ENCODE data around the gene THSD1. TPM values are rescaled to one million over a fixed set of nuclear protein-coding genes. Genes with fewer than 3 reads are reported as not detected.
"Not testable (repeated sequence)": the region's sequence is repeated elsewhere in the genome, so short reads cannot be mapped to it uniquely, and the experiment has no call there.

The THSD1 gene
- total RNA-seq, 2 experiments from 2014 or later: 0.12 to 0.22 TPM

- ChIA-PET POLR2A (no interaction called here), CTCF (interaction anchor here (0.7 to 1.1 kb wide), 3 partner anchors 8 to 503 kb away, joined by 3 to 4 read pairs (median 3); partner anchors contain the start of gene SUGT1)
- intact Hi-C loops (cut with micrococcal nuclease): loop anchor here (1.0 kb wide), 1 partner anchor 37 kb away; no protein-coding TSS in a partner anchor
- H3K9me3 Mint-ChIP-seq: no peaks in the 10 kb centered on the region
- DNase-seq: no peak
- H3K4me3 Mint-ChIP-seq: no peak overlapping the region
- peaks cover 2% of the 10 kb centered on the region for H3K36me3 Mint-ChIP-seq
- peaks cover 24% of the 10 kb centered on the region for H3K4me1 Mint-ChIP-seq (ENCODE audit: low read depth)
- H3K27ac Mint-ChIP-seq: no peak overlapping the region
- H3K27me3 Mint-ChIP-seq: no peaks in the 10 kb centered on the region
Observed at GRCh38 chr13:52447815-52448552, 42.0 kb upstream of the THSD1 start.

GRCh38 chr13:52447354-52447753 is 41.4 kb upstream of the THSD1 start:
- Mint-ChIP-seq H3K4me3 (no peak overlapping the region), H3K36me3 (peaks cover 2% of the 10 kb centered on the region), H3K27ac (peak overlapping the region; percentile 18), H3K27me3 (no peaks in the 10 kb centered on the region), H3K9me3 (no peaks in the 10 kb centered on the region), H3K4me1 (ENCODE audit: low read depth) (peaks cover 24% of the 10 kb centered on the region)
- POLR2A ChIA-PET: no interaction called here
- CTCF ChIA-PET: interaction anchor here (0.6 to 1.1 kb wide), 2 partner anchors 9 to 17 kb away, joined by 3 to 4 read pairs; no protein-coding TSS in a partner anchor
- DNase-seq: peak; percentile 43
- intact Hi-C loops (cut with micrococcal nuclease): no loop called here

- Mint-ChIP-seq H3K27ac (no peak overlapping the region), H3K36me3 (peaks cover 2% of the 10 kb centered on the region), H3K4me1 (ENCODE audit: low read depth) (peaks cover 24% of the 10 kb centered on the region), H3K9me3 (no peaks in the 10 kb centered on the region), H3K27me3 (no peaks in the 10 kb centered on the region), H3K4me3 (no peak overlapping the region)
- ChIA-PET POLR2A (no interaction called here), CTCF (no interaction called here)
- no peak for DNase-seq
- intact Hi-C loops (cut with micrococcal nuclease): no loop called here
Observed at GRCh38 chr13:52446265-52446664, 40.3 kb upstream of the THSD1 start.

- Mint-ChIP-seq H3K4me1 (ENCODE audit: low read depth) (peaks cover 2% of the 10 kb centered on the region), H3K4me3 (no peak overlapping the region), H3K9me3 (no peaks in the 10 kb centered on the region), H3K27ac (no peak overlapping the region), H3K36me3 (peaks cover 42% of the 10 kb centered on the region), H3K27me3 (no peaks in the 10 kb centered on the region)
- intact Hi-C loops (cut with micrococcal nuclease): no loop called here
- CTCF ChIA-PET: interaction anchor here (1.0 to 1.3 kb wide), 2 partner anchors 18 to 29 kb away, joined by 3 read pairs; partner anchors contain the start of gene VPS36
- DNase-seq: no peak
- POLR2A ChIA-PET: no interaction called here
Observed at GRCh38 chr13:52432456-52432855, 26.5 kb upstream of the THSD1 start.

DNA sequence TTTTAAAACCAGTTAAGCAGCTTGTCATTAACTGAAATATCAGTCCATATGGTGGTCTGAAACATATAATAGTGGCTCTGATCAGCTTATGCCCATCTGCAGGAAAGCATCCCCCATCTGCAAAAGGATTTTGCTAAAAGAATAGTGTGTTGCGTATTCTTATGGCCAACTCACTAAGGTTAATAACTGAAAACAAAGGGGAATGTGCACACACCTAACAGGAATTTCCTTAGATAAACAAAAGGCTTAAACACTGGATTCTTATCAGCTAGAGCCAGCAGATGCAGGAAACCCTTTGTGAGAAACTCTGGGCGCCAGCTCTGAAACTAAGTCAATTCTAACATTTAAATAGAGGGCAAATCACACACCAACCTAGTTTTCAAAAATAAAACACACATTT is 22.3 kb upstream of the THSD1 start:
- ChIA-PET POLR2A (no interaction called here), CTCF (interaction anchor here (1.0 kb wide), 1 partner anchor 14 kb away, joined by 5 read pairs; no protein-coding TSS in a partner anchor)
- Mint-ChIP-seq H3K9me3 (no peaks in the 10 kb centered on the region), H3K4me1 (ENCODE audit: low read depth) (no peaks in the 10 kb centered on the region), H3K4me3 (no peak overlapping the region), H3K36me3 (peaks cover 42% of the 10 kb centered on the region), H3K27me3 (no peaks in the 10 kb centered on the region), H3K27ac (no peak overlapping the region)
- intact Hi-C loops (cut with micrococcal nuclease): no loop called here
- DNase-seq: no peak

DNA sequence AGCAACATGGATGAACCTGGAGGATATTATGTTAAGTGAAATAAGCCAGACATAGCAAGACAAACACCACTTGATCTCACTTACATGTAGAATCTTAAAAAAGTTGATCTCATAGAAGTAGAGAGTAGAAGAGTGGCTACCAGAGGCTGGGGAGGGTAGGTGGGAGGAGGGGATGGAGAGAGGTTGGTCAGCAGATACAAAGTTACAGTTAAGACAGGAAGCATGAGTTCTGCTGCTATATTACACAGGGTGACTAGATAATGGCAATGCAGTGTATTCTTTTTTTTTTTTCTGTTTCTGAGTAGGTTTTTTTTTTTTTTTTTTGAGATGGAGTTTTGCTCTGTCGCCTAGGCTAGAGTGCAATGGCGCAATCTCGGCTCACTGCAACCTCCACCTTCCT is 15.2 kb upstream of the THSD1 start:
- no peaks in the 10 kb centered on the region for H3K27me3 Mint-ChIP-seq
- intact Hi-C loops (cut with micrococcal nuclease): no loop called here
- H3K9me3 Mint-ChIP-seq: no peaks in the 10 kb centered on the region
- ChIA-PET POLR2A (no interaction called here), CTCF (no interaction called here)
- H3K36me3 Mint-ChIP-seq: peaks cover 35% of the 10 kb centered on the region
- DNase-seq: no peak
- H3K27ac Mint-ChIP-seq: no peak overlapping the region
- no peaks in the 10 kb centered on the region for H3K4me1 Mint-ChIP-seq (ENCODE audit: low read depth)
- H3K4me3 Mint-ChIP-seq: no peak overlapping the region

- H3K4me3 Mint-ChIP-seq: no peak overlapping the region
- no peaks in the 10 kb centered on the region for H3K9me3 Mint-ChIP-seq
- no peaks in the 10 kb centered on the region for H3K4me1 Mint-ChIP-seq (ENCODE audit: low read depth)
- peaks cover 39% of the 10 kb centered on the region for H3K36me3 Mint-ChIP-seq
- ChIA-PET CTCF (interaction anchor here (1.7 kb wide), 1 partner anchor 31 kb away, joined by 8 read pairs; the partner anchor contains the start of gene VPS36), POLR2A (no interaction called here)
- intact Hi-C loops (cut with micrococcal nuclease): no loop called here
- H3K27me3 Mint-ChIP-seq: no peaks in the 10 kb centered on the region
- no peak for DNase-seq
- no peak overlapping the region for H3K27ac Mint-ChIP-seq
Observed at GRCh38 chr13:52419080-52419479, 13.1 kb upstream of the THSD1 start.

- ChIA-PET POLR2A (no interaction called here), CTCF (interaction anchor here (1.1 kb wide), 1 partner anchor 16 kb away, joined by 4 read pairs; no protein-coding TSS in a partner anchor)
- Mint-ChIP-seq H3K27ac (no peak overlapping the region), H3K4me1 (ENCODE audit: low read depth) (peaks cover 2% of the 10 kb centered on the region), H3K27me3 (no peaks in the 10 kb centered on the region), H3K4me3 (no peak overlapping the region), H3K36me3 (peaks cover 35% of the 10 kb centered on the region), H3K9me3 (no peaks in the 10 kb centered on the region)
- intact Hi-C loops (cut with micrococcal nuclease): no loop called here
- no peak for DNase-seq
Observed at GRCh38 chr13:52414963-52415362, 9.0 kb upstream of the THSD1 start.

GRCh38 chr13:52414051-52414450 is 8.1 kb upstream of the THSD1 start:
- peaks cover 2% of the 10 kb centered on the region for H3K4me1 Mint-ChIP-seq (ENCODE audit: low read depth)
- H3K36me3 Mint-ChIP-seq: peaks cover 31% of the 10 kb centered on the region
- no peaks in the 10 kb centered on the region for H3K27me3 Mint-ChIP-seq
- POLR2A ChIA-PET: no interaction called here
- DNase-seq: no peak
- CTCF ChIA-PET: no interaction called here
- no peak overlapping the region for H3K27ac Mint-ChIP-seq
- intact Hi-C loops (cut with micrococcal nuclease): no loop called here
- no peak overlapping the region for H3K4me3 Mint-ChIP-seq
- no peaks in the 10 kb centered on the region for H3K9me3 Mint-ChIP-seq

DNA sequence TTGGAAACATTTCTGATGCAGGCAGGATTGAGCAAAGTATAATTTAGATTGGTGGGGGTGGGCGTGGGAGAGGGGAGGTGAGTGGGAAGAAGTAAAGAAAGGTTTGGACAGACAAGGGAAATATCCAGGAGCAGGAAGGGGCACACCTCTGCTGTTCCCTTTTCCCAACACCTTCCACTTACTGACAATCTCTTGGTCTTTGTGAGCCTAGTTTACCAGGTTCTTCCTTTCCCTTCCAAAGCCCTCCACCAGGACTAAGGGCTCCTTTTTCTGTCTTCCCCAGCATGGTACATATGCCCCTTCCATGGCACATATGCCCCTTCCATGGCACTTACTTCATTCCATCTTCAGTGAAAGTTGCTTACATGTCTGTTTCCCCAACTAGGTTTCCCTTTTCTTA is 6.2 kb upstream of the THSD1 start:
- Mint-ChIP-seq H3K36me3 (peaks cover 30% of the 10 kb centered on the region), H3K9me3 (no peaks in the 10 kb centered on the region), H3K4me1 (ENCODE audit: low read depth) (peaks cover 2% of the 10 kb centered on the region), H3K27me3 (no peaks in the 10 kb centered on the region), H3K27ac (peak overlapping the region; percentile 20), H3K4me3 (no peak overlapping the region)
- ChIA-PET POLR2A (no interaction called here), CTCF (no interaction called here)
- intact Hi-C loops (cut with micrococcal nuclease): no loop called here
- no peak for DNase-seq

DNA sequence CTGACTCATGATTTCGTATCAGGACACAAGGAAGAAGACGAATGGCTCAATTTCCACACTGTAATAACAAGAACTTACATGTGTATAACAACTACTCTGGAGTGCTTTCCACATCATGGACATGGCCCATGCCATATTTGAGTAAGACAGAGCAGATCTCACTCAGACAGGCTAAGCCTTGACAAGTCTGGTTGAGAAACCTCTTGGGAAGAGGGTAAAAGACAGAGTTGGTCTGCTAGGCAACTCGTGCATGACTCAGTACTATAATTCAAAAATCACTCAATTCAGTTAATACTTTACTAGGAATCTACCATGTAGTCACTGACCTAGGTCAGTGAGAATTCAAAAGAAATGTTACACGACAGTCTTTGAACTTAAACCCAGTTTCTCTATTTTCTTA is 5.7 kb upstream of the THSD1 start:
- intact Hi-C loops (cut with micrococcal nuclease): loop anchor here (1.0 kb wide), 1 partner anchor 37 kb away; no protein-coding TSS in a partner anchor

DNA sequence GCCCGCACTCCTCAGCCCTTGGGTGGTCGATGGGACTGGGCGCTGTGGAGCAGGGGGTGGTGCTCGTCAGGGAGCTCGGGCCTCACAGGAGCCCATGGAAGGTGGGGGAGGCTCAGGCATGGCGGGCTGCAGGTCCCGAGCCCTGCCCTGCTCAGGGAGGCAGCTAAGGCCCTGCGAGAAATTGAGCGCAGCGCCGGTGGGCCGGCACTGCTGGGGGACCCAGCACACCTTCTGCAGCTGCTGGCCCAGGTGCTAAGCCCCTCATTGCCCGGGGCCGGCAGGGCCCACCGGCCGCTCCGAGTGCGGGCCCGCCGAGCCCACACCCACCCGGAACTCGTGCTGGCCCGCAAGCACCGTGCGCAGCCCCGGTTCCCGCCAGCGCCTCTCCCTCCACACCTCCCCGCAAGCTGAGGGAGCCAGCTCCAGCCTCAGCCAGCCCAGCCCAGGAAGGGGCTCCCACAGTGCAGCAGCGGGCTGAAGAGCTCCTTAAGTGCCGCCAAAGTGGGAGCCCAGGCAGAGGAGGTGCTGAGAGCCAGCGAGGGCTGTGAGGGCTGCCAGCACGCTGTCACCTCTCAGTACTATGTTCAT is 2.2 kb upstream of the THSD1 start:
- H3K4me1 Mint-ChIP-seq (ENCODE audit: low read depth): peaks cover 16% of the 10 kb centered on the region
- H3K9me3 Mint-ChIP-seq; CTCF ChIA-PET; H3K27ac Mint-ChIP-seq; intact Hi-C loops (cut with micrococcal nuclease); DNase-seq; H3K4me3 Mint-ChIP-seq; POLR2A ChIA-PET: not testable (repeated sequence)
- peaks cover 11% of the 10 kb centered on the region for H3K27me3 Mint-ChIP-seq
- peaks cover 14% of the 10 kb centered on the region for H3K36me3 Mint-ChIP-seq

More for the DNA sequence above, 5.7 kb upstream of the THSD1 start:
- Mint-ChIP-seq H3K27me3 (no peaks in the 10 kb centered on the region), H3K27ac (peak overlapping the region; percentile 20), H3K9me3 (no peaks in the 10 kb centered on the region), H3K4me1 (ENCODE audit: low read depth) (peaks cover 2% of the 10 kb centered on the region), H3K4me3 (no peak overlapping the region), H3K36me3 (peaks cover 29% of the 10 kb centered on the region)
- peak; percentile 35 for DNase-seq
- CTCF ChIA-PET: no interaction called here
- POLR2A ChIA-PET: no interaction called here

DNA sequence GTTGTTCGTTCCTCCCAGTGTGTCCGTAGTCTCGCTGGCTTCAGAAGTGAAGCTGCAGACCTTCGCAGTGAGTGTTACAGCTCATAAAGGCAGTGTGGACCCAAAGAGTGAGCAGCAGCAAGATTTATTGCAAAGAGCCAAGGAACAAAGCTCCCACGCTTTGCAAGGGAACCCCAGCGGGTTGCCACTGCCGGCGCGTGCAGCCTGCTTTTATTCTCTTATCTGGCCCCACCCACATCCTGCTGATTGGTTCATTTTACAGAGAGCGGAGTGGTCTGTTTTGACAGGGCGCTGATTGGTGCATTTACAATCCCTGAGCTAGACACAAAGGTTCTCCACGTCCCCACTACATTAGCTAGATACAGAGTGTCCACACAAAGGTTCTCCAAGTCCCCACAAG is 1.5 kb upstream of the THSD1 start:
- H3K27ac Mint-ChIP-seq; CTCF ChIA-PET; DNase-seq; H3K9me3 Mint-ChIP-seq; intact Hi-C loops (cut with micrococcal nuclease); POLR2A ChIA-PET; H3K4me3 Mint-ChIP-seq: not testable (repeated sequence)
- Mint-ChIP-seq H3K27me3 (peaks cover 18% of the 10 kb centered on the region), H3K4me1 (ENCODE audit: low read depth) (peaks cover 16% of the 10 kb centered on the region), H3K36me3 (peaks cover 14% of the 10 kb centered on the region)

All from activated CD4-positive, alpha-beta memory T cell treated with anti-CD3 and anti-CD28 coated beads for 36 hours (primary cell).